Globus pallidus (tissue), 1 donor: ENCODE data around the gene IL36B.

Experiments
- DNase-seq: peaks from one replicate; pipeline ENCODE4 v3.0.0-alpha.2; 2015; ENCODE audit warnings: low spot score

IL36B gene

GRCh38 chr2:113053666-113054065, 999 bp upstream of the IL36B start:
- DNase-seq: no peak

GRCh38 chr2:113050921-113051895, 1.5 kb downstream of the IL36B start:
- DNase-seq: no peak

GRCh38 chr2:113046465-113046864, 6.2 kb downstream of the IL36B start:
- no peak for DNase-seq

GRCh38 chr2:113041871-113042270, 10.8 kb downstream of the IL36B start:
- no peak for DNase-seq

- DNase-seq: no peak
Observed at GRCh38 chr2:113039719-113040118, 12.9 kb downstream of the IL36B start.

GRCh38 chr2:113039158-113039557, 13.5 kb downstream of the IL36B start:
- DNase-seq: no peak

GRCh38 chr2:113038291-113038690, 14.4 kb downstream of the IL36B start:
- DNase-seq: no peak

GRCh38 chr2:113036763-113037162, 15.9 kb downstream of the IL36B start:
- DNase-seq: no peak

- DNase-seq: no peak
Observed at GRCh38 chr2:113034016-113034415, 18.7 kb downstream of the IL36B start.

GRCh38 chr2:113032737-113033136, 19.9 kb downstream of the IL36B start:
- DNase-seq: no peak

GRCh38 chr2:113028112-113028511, 24.6 kb downstream of the IL36B start:
- no peak for DNase-seq

GRCh38 chr2:113027691-113028090, 25.0 kb downstream of the IL36B start:
- DNase-seq: no peak

GRCh38 chr2:113025737-113026136, 26.9 kb downstream of the IL36B start:
- no peak for DNase-seq

- DNase-seq: no peak
Observed at GRCh38 chr2:113024764-113025163, 27.9 kb downstream of the IL36B start.

GRCh38 chr2:113021312-113021711, 31.4 kb downstream of the IL36B start:
- DNase-seq: no peak

- no peak for DNase-seq
Observed at GRCh38 chr2:113018509-113018908, 34.2 kb downstream of the IL36B start.

- no peak for DNase-seq
Observed at GRCh38 chr2:113015655-113016054, 37.0 kb downstream of the IL36B start.

GRCh38 chr2:113015042-113015441, 37.6 kb downstream of the IL36B start:
- DNase-seq: no peak

- no peak for DNase-seq
Observed at GRCh38 chr2:113014067-113014466, 38.6 kb downstream of the IL36B start.

GRCh38 chr2:113013336-113013661, 39.4 kb downstream of the IL36B start:
- DNase-seq: no peak

- no peak for DNase-seq
Observed at GRCh38 chr2:113012436-113013335, 40.0 kb downstream of the IL36B start.

- DNase-seq: no peak
Observed at GRCh38 chr2:113011108-113011507, 41.6 kb downstream of the IL36B start.

- no peak for DNase-seq
Observed at GRCh38 chr2:113010088-113010487, 42.6 kb downstream of the IL36B start.
